Measurements from ENCODE around the gene GRK2.
"Not testable (repeated sequence)": the region's sequence is repeated elsewhere in the genome, so short reads cannot be mapped to it uniquely, and the experiment has no call there.

Gene GRK2

GRCh38 chr11:67312187-67313021 lies 46.1 kb downstream of the GRK2 start:
- no peak for DNase-seq (ENCODE audit: low read depth, low spot score)

DNA sequence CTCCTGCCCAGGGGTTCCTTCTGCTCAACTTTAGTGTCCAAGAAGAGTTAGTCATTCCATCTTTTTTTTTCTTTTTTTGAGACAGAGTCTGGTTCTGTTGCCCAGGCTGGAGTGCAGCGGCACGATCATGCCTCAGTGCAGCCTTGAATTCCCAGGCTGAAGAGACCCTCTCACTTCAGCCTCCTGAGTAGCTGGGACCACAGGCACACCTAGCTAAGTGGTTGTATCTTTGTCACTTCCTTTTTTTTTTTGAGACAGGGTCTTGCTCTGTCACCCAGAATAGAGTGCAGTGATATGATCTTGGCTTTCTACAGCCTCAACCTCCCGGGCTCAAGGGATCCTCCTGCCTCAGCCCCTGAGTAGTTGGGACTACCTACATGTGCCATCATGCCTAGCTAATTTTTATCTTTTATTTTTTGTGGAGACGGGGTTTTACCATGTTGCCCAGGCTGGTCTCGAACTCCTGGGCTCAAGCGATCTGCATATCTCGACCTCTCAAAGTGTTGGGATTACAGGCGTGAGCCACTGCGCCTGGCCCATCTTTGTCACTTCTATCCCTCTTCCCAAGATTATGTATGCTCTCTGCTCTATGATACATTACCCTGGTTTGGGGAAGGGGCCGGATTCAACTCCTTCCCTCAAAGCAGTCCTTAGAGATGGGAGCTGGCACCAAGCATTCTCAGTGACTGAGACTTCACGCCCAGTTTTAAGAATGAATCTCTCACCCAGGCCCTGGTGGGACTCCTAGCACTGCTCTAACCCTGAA lies 47.0 kb downstream of the GRK2 start:
- DNase-seq (ENCODE audit: low read depth, low spot score): no peak

GRCh38 chr11:67314218-67314617 lies 47.9 kb downstream of the GRK2 start:
- no peak for DNase-seq (ENCODE audit: low read depth, low spot score)

GRCh38 chr11:67315325-67315909 lies 49.1 kb downstream of the GRK2 start:
- no peak for DNase-seq (ENCODE audit: low read depth, low spot score)

GRCh38 chr11:67316882-67317204 lies 50.6 kb downstream of the GRK2 start:
- no peak for DNase-seq (ENCODE audit: low read depth, low spot score)

DNA sequence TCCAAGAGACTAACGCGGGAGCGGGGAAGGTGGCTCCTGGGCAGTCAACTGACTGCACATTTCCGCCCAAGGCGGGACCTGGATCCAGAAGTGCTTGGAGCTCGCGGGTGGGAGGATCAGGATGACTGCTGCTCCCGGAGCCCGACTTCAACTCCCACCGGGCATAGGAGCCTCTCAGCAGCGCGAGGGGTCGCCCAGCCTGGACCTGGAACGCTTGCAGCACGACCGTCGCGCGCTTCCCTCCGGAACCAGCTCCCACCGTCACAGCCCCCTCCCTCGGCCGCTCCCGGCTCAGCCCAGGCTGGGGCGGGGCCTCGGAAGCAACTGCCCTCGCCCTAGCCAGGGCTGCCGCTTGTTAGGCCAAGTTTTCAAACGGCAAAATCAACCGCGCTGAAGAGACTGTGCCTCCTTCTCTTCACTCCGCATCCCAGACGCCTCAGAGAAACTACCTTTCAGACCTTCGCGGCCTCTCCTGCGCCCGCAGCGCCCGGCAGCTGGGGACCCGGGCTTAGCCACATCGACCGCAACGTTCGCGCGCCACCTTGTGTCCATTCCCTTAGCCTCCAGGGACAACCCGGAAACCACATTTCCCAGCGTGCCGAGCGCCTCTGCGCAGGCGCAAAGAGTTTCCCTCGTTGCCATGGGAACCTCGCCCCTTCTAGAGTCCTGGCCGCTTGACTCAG lies 51.1 kb downstream of the GRK2 start:
- DNase-seq (ENCODE audit: low read depth, low spot score): peak; percentile 84

- DNase-seq (ENCODE audit: low read depth, low spot score): no peak
Measured at GRCh38 chr11:67317888-67318555, 51.7 kb downstream of the GRK2 start.

GRCh38 chr11:67318876-67319275 lies 52.6 kb downstream of the GRK2 start:
- not testable (repeated sequence) for DNase-seq (ENCODE audit: low read depth, low spot score)

DNA sequence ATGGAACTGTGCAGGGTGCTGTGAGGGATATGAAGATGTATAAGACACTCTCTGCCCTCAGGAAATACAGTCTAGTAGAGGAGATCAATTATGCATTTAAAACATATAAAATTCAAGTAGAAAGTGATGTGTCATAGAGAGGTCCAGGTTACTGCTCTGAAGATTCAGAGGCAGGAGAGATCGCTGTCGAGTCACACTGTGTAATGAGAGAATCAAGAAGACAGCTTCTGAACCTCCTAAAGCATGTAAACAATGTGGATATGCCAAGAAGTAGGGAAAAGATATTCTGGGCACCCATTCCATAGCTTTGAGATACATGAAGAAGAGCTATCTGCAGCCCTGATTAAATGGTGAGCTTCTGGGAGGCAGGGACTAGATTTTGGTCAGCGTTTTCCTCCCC lies 53.7 kb downstream of the GRK2 start:
- no peak for DNase-seq (ENCODE audit: low read depth, low spot score)

GRCh38 chr11:67320691-67321090 lies 54.4 kb downstream of the GRK2 start:
- no peak for DNase-seq (ENCODE audit: low read depth, low spot score)

DNA sequence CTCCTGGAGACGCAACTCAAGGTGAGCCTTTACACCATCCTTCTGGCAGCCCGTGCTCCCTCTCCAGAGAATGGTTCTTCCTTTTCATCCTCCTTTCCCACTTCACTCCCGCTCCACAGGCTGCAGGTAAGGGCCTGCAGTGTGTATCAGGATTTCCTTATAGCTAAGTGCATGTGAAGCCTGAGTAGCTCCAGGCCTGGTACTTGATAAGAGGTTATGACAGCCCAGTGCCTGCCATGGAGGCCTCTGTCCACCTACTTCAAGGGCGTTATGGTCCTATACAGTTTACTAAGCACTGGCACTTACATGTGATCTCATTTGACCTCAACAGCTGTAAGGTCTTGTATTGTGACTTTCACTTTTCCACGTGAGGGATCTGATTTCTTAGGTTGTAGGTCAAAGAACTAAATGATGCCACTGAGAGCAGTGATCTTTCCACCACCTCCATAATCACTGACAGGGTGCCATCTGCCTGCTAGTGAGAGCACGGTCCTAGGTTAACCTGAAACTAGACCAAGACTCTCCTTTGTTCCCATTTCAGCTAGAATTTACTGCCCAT lies 55.1 kb downstream of the GRK2 start:
- DNase-seq (ENCODE audit: low read depth, low spot score): no peak

- no peak for DNase-seq (ENCODE audit: low read depth, low spot score)
Measured at GRCh38 chr11:67322049-67322448, 55.8 kb downstream of the GRK2 start.

GRCh38 chr11:67323526-67323925 lies 57.3 kb downstream of the GRK2 start:
- no peak for DNase-seq (ENCODE audit: low read depth, low spot score)

GRCh38 chr11:67332081-67332691 lies 65.9 kb downstream of the GRK2 start:
- DNase-seq (ENCODE audit: low read depth, low spot score): no peak
